ENCODE measurements around the gene POU6F2. TPM values are rescaled to one million over a fixed set of nuclear protein-coding genes. Genes with fewer than 3 reads are reported as not detected.

Gene POU6F2
- total and polyA plus RNA-seq, 7 donors: 0.01 TPM; not detected in 6

DNA sequence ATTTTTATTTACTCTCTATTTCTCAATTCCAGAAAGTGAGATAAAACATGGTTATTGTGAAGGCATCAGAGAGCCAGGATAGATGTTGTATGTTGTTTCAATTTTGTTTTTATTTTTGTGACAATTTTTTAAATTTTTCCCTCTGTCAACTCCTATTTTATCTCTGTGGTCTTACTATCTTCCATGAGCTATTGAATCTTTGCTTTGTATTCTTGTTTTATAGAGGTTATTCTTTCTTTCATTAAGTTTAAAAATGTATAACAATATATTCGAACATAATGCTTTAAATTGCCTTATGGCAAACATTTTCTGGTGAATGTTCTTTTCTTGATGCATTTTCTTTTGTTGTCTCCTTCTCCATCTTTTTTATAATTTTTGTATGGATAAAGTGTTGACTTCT, 78.4 kb downstream of the POU6F2 start:
- intact Hi-C loops (cut with DNase I): no loop called here
- TF ChIP-seq, protein P1, sequence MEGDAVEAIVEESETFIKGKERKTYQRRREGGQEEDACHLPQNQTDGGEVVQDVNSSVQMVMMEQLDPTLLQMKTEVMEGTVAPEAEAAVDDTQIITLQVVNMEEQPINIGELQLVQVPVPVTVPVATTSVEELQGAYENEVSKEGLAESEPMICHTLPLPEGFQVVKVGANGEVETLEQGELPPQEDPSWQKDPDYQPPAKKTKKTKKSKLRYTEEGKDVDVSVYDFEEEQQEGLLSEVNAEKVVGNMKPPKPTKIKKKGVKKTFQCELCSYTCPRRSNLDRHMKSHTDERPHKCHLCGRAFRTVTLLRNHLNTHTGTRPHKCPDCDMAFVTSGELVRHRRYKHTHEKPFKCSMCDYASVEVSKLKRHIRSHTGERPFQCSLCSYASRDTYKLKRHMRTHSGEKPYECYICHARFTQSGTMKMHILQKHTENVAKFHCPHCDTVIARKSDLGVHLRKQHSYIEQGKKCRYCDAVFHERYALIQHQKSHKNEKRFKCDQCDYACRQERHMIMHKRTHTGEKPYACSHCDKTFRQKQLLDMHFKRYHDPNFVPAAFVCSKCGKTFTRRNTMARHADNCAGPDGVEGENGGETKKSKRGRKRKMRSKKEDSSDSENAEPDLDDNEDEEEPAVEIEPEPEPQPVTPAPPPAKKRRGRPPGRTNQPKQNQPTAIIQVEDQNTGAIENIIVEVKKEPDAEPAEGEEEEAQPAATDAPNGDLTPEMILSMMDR (IDR thresholded peaks at IDR 0.05): no peak
- 86 to 95% (median 94%) methylated on average over 1 of the region's 1 CpG for WGBS, 3 donors
- Histone ChIP-seq H3K4me1 (no peaks in the 10 kb centered on the region), H3K27me3 (ENCODE audit: insufficient read depth in 3 of 3, low read length in 2 of 3) (no peaks in the 10 kb centered on the region), H3K27ac (no peak overlapping the region), H3K36me3 (ENCODE audit: insufficient read depth in 1 of 2, low read depth in 1 of 2) (no peaks in the 10 kb centered on the region), H3K9me3 (no peaks in the 10 kb centered on the region), H3K4me3 (no peak overlapping the region)
- DNase-seq (no peak), ATAC-seq (no peak)

DNA sequence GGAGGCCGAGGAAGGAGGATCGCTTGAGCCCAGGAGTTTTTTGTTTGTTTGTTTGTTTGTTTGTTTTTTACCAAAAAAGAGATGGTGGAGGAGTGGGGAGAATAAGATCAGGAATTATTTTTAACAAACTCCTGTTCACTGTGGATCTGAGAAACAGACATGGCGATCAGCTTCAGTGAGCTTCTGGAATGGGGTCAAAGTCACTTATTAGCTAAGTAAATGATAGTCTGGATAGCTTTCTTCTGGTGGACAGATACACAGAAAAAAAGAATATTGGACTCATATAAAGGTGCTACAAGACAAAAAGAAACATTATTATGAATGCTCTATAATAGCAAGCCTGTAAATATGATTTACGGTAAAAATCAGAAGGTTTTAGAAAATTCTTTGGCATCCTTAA, 85.1 kb downstream of the POU6F2 start:
- H3K27me3 ChIP-seq (ENCODE audit: insufficient read depth in 3 of 3, low read length in 2 of 3): no peaks in the 10 kb centered on the region
- H3K9me3 ChIP-seq: no peaks in the 10 kb centered on the region
- H3K36me3 ChIP-seq (ENCODE audit: insufficient read depth in 1 of 2, low read depth in 1 of 2): no peaks in the 10 kb centered on the region
- no peak for DNase-seq
- ATAC-seq: no peak
- no peak overlapping the region for H3K27ac ChIP-seq
- H3K4me1 ChIP-seq: no peaks in the 10 kb centered on the region
- 70 to 84% (median 78%) methylated on average over 4 of the region's 4 CpGs for WGBS, 3 donors
- TF ChIP-seq, protein P1 (IDR thresholded peaks at IDR 0.05): no peak
- intact Hi-C loops (cut with DNase I): no loop called here
- no peak overlapping the region for H3K4me3 ChIP-seq

DNA sequence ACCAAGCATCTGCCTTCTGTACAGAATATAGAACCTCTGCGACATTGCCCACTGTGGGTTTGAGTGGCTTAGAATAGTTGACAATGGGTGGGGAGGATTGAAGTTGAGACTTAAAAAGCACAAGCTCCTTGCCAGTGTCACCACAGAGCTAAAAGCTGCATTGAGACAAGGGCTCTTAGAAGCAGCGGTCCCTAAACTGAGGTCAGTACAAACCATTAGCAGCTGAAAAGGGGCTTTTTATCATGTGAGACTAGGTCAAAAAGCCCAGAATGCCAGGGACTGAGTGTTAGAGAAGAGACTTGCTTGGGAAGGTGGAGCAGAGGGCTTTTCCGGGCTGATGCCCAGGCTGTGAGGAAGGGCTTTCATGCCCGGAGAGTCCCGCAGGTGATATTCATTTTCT, 91.3 kb downstream of the POU6F2 start:
- no peak overlapping the region for H3K4me3 ChIP-seq
- intact Hi-C loops (cut with DNase I): no loop called here

DNA sequence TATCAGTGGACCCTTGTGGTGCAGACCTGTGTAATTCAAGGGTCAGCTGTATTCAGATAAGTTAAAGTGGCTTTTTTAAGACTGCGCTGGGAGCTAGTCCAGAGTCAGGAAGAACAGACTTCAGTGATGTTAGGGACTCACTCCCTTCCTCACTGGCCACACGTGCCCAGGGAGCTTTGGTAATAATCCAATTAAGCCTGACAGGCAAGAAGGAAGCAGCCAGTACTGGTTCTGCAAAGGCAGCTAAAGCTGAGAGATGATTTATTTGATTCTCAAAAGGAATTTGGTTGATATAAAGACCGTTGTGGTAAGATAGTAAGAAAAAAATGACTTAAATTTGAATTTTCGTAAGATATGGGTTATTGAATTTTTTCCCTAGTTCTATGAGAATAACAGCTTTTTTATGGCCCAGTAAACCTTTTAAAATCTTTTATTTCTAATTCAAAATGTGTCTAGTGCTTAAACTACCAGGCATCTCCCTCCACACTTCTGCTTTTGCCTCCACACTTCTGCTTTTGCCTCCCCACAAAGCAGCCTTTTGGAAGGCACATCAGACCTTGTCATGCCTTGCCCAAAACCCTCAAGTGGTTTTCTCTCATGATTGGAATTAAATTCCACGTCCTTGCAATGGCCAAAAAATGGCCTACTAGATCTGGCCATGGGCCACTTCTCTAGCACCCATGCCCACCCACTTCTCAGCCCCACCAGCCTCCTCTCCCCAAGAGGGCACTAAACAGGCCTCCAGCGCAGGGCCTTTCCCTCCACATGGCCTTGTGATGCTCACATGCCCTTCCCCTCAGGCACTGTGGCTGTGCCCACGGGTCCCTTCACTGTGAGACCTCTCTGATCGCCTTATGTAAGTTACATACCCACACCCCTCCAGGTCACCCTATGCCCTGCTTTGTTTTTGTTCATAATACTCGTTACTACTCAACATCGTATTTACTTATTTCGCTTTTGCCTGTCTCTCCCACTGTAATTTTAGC, 92.5 kb downstream of the POU6F2 start:
- WGBS, 3 donors: 67 to 70% (median 69%) methylated on average over 11 of the region's 11 CpGs
- no peak for DNase-seq
- Histone ChIP-seq H3K4me3 (no peak overlapping the region), H3K9me3 (no peaks in the 10 kb centered on the region), H3K27ac (no peak overlapping the region), H3K4me1 (no peaks in the 10 kb centered on the region), H3K36me3 (ENCODE audit: insufficient read depth in 1 of 2, low read depth in 1 of 2) (no peaks in the 10 kb centered on the region), H3K27me3 (ENCODE audit: insufficient read depth in 3 of 3, low read length in 2 of 3) (no peaks in the 10 kb centered on the region)
- TF ChIP-seq, protein P1 (IDR thresholded peaks at IDR 0.05): no peak
- intact Hi-C loops (cut with DNase I): no loop called here
- ATAC-seq: no peak

More for the DNA sequence above, 91.3 kb downstream of the POU6F2 start:
- ATAC-seq (no peak), DNase-seq (no peak)
- TF ChIP-seq, protein P1 (IDR thresholded peaks at IDR 0.05): no peak
- no peaks in the 10 kb centered on the region for H3K4me1 ChIP-seq
- no peaks in the 10 kb centered on the region for H3K36me3 ChIP-seq (ENCODE audit: insufficient read depth in 1 of 2, low read depth in 1 of 2)
- H3K27ac ChIP-seq: no peak overlapping the region
- no peaks in the 10 kb centered on the region for H3K27me3 ChIP-seq (ENCODE audit: insufficient read depth in 3 of 3, low read length in 2 of 3)
- H3K9me3 ChIP-seq: no peaks in the 10 kb centered on the region
- WGBS, 3 donors: 76 to 83% (median 79%) methylated on average over 5 of the region's 5 CpGs

Measured in psoas muscle (tissue), 8 donors.